ACHN (cell line): ENCODE results near the gene SLC35F3.
A peak's percentile ranks its signal among the peaks of the same experiment; 100 is the strongest.

Source experiments
- DNase-seq: peaks from one replicate; pipeline ENCODE4 v3.0.0-alpha.2; 2015
- in situ Hi-C: cut with HindIII; loops from 2 replicates; pipeline ENCODE4 v1.10.0; 2017; ENCODE audit warnings: low sequenced_read_pairs, low pct_ligation_motif_present, low pct_unique_long_range_greater_than_20kb

Gene SLC35F3

GRCh38 chr1:233907151-233907550 is 2.7 kb downstream of the SLC35F3 start:
- DNase-seq, result peak; percentile 25
- in situ Hi-C loops, result no loop called here

DNA sequence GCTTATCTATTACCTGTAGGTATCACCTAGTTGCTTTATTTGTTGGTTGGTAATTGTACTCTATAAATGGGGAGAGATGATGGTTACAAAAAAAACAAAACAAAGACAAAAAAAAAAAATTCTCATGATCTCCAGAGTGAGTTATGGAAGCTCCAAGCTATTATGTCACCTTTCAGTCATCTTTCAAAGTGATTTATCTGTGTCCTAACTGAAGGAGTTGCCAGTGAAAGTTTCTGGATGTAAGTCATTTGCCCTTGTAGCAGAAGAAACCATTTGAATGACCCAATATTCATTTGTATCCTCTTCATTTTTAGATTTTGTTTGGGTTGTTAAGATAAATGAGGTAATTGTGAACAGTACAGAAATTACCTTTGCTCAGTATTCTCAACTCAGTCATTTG is 3.6 kb downstream of the SLC35F3 start:
- no peak for DNase-seq
- in situ Hi-C loops, result no loop called here

DNA sequence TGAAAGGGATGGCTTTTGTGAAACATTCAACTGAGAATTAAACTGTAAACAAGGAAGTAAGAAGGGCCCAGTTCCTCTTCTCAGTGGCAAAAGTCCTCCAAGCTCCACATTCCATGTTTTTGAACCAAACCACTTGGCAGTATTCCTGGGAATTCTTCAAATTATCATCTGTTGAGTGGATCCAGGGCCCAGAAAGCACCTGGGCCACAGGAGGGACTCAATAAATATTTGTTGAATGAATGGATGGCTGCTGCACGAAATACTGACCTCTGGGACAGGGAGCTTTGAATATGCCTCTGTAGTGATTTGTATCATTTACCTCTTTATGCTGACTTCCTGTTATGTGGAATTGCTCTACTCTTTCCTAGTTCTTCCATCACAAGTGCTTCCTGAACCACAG is 4.7 kb downstream of the SLC35F3 start:
- peak; percentile 100 for DNase-seq
- in situ Hi-C loops, result no loop called here

DNA sequence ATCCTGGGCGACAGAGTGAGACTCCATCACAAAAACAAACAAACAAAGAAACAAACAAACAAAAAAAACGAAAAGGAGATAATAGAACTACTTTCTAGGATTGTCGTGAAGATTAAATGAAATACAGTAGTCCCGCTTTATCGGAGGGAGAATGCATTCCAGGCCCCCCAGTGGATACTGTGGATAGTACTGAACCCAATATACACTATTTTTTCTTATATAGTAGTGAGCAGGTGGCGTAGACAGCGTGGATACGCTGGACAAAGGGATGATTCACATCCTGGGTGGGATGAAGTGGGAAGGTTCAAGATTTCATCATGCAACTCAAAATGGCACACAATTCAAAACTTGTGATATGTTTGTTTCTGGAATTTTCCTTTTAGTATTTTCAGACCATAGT is 8.0 kb downstream of the SLC35F3 start:
- in situ Hi-C loops, result no loop called here
- DNase-seq, result no peak

DNA sequence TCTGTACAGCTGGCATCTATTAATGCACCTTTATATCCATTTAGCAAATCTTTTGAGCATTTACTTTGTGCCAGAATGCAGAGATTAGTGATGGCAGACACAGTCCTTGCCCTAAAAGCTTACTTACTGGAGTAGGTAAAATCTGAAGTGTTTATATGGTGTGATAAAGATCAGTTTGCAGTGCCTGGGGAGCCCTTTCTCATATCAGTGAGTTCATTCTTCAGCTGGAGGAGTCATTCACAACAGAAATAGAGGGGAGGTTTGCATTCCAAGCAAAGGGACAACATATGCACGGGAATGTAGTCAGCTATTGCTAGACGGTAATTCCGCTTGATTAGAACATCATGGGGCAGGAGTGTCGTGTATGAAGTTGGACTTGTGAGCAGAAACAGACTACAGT is 8.4 kb downstream of the SLC35F3 start:
- no peak for DNase-seq
- in situ Hi-C loops, result no loop called here

DNA sequence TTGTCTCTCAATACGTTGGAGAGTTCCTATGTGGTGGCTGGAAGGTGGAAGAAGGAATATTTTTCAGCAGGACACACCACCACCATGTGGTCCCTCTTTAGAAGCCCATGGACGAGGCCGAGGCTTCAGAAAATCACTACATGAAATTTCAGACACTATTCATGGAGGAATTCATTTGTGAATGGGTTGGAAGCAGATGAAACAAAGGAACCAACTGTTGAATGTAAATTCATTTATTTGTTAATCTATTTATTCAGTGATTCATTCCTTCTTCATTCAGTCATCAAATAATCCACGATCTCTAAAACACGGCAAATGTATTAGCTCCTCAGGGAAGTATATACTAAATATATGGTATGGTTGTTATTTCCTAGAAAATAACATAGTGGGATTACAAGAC is 12.2 kb downstream of the SLC35F3 start:
- in situ Hi-C loops, result no loop called here
- no peak for DNase-seq

- peak; percentile 64 for DNase-seq
- in situ Hi-C loops, result no loop called here
These were observed 15.3 kb downstream of the SLC35F3 start for GRCh38 chr1:233919786-233920185.

- in situ Hi-C loops, result no loop called here
- no peak for DNase-seq
These were observed 23.6 kb downstream of the SLC35F3 start for GRCh38 chr1:233928123-233928522.

DNA sequence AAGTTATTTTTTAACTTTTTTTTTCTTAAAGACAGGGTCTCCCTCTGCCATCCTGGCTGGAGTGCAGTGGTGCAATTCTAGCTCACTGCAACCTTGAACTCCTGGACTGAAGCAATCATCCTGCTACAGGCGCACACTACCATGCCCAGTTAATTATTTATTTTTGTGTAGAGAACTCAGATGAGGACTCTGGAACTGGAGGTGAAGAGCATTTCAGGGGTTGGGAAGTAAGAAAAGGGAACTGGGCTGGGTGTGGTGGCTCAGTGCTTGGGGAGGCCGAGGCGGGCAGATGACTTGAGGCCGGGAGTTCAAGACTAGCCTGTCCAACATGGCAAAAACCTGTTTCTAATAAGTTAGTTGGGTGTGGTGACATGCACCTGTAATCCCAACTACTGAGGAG is 28.9 kb downstream of the SLC35F3 start:
- in situ Hi-C loops, result no loop called here
- no peak for DNase-seq

DNA sequence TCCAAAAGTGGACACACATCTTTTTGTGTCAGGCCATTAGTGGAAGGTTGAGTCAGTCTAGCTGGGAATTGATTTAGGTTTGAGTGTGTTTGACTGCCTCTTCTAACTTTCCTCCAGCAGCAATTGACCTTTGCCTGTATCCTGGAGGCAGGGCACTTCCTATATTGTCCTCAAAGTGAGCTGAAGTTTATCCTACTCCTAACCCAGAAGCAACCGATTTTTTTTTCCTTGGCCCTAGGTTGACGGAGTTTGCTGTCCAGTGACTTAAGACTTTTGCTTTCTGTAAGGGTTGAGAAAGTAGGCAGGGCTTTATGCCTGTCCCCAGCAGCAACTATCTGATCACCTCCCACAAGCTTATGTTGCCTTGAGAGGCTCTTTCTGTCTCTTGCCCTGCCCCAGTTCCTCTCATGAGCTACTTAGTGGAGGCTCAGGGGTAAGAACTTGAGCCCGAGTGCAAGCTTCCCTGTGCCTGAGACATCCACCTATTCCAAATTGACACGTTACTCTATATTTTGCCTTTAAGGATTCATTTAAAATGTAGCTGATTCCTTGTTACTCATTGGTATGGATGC is 30.9 kb downstream of the SLC35F3 start:
- in situ Hi-C loops, result no loop called here
- DNase-seq, result no peak

DNA sequence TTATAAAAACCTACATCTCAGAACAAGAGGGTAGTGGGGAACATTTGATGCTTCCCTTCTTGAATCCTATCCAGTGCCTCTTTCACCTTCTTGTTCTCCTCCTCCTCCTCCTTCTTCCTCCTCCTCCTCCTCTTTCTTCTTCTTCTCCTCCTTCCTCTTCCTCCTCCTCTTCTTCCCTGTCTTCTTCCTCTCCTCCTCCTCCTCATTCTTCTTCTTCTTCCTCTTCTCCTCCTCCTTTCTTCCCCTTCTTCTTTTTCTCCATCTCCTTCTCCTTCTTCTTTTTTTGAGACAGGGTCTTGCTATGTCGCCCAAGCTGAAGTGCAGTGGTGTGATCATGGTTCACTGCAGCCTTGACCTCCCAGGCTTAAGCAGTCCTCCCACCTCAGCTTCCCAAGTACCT is 31.9 kb downstream of the SLC35F3 start:
- in situ Hi-C loops, result no loop called here
- no peak for DNase-seq

GRCh38 chr1:233936842-233937241 is 32.4 kb downstream of the SLC35F3 start:
- no peak for DNase-seq

GRCh38 chr1:233938476-233938875 is 34.0 kb downstream of the SLC35F3 start:
- DNase-seq, result no peak
- in situ Hi-C loops, result no loop called here

More at GRCh38 chr1:233936842-233937241, 32.4 kb downstream of the SLC35F3 start:
- in situ Hi-C loops, result no loop called here

DNA sequence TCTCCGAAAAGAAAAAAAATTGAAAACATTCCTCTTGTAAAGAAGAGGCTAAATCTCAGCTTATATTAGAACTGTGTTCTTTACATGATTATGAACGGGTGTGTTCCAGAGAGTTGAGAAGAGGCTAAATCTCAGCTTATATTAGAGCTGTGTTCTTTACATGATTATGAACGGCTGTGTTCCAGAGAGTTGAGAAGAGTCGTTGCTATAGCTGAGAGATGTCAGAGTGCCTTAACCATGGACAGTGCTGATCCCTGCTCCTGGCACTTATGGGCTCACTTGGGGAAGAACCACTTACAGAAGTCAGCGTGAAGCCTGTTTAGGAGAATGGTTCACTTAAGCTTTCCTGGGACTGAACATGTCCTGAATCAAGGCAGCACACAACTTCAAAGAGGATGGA is 35.0 kb downstream of the SLC35F3 start:
- in situ Hi-C loops, result no loop called here
- no peak for DNase-seq

DNA sequence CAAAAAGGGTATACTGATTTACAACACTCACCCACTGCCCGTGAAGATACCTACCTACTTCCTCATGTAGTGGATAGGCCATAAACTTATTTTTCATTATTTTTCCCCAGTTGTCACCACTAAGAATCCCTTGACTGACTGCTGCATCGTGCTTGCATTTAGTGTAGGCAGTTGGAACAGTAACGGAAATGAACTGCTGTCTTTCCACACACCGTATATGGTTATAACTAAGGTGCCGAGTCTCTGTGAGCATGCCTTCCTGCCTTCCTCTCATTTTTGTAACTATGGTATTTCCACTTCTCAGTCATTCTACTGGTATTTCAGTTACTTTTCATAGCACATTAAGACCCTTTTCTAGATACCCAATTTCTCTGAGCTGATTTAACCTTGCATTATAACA is 36.4 kb downstream of the SLC35F3 start:
- no peak for DNase-seq
- in situ Hi-C loops, result no loop called here

DNA sequence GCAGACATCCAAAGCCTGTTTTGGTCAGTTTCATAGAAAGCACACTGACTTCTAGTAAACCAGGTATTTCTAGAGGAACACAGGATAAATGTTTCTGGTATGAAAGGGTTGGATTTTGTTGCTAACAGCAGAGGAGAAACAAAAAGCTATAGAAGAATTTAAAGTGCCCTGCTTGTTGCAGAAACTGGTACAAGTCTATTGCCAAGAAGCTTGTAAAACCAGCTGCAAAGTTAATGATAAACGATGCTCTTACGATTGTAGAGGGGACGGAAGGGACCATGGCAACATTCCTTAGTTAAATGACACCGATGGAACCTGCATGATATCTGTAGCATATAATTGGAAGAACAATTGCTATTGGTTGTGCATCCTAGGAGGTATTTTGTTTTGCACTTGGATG is 40.1 kb downstream of the SLC35F3 start:
- in situ Hi-C loops, result no loop called here
- peak; percentile 46 for DNase-seq

- DNase-seq, result peak; percentile 87
- in situ Hi-C loops, result no loop called here
These were observed 41.1 kb downstream of the SLC35F3 start for GRCh38 chr1:233945573-233945972.

DNA sequence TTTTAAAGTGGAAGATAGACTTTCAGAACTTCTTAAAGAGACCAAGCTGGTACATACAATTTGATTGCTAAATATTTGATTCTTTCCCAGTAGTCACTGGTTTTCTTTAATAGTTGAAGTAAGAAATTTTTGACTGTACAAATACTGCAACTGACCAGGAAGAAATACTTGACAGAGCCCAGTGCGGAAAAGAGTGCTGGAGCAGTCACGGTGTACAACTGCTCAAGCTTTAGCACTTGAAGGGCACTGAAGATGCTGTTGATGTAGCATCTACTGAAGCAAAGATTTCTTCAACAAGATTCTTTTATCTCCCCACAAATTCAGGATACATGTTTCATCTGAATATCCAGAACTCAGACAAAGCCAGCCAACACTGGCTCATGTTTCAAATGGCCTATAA is 41.5 kb downstream of the SLC35F3 start:
- DNase-seq, result peak; percentile 30
- in situ Hi-C loops, result no loop called here

- in situ Hi-C loops, result no loop called here
- DNase-seq, result no peak
These were observed 42.2 kb downstream of the SLC35F3 start for GRCh38 chr1:233946724-233947123.

DNA sequence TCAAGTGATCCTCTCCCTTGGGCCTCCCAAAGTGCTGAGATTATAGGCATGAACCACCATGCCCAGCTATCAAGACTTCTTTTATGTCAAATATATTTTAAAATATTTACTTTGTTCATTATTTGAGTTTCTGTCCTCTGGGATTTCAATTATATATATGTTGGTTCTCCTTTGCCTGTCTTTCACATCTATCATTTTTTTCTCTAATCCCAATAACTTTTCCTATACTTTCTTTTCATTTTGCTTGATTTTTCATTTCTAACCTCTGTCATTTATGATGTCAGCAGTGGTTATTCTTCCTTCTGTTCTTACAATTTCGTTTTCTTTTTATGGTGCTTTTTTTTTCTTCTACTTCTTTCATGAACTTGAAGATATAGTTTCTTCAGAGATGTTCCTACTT is 47.3 kb downstream of the SLC35F3 start:
- in situ Hi-C loops, result no loop called here

GRCh38 chr1:233957691-233958090 is 53.2 kb downstream of the SLC35F3 start:
- DNase-seq, result no peak

More for the DNA sequence above, 47.3 kb downstream of the SLC35F3 start:
- no peak for DNase-seq

More at GRCh38 chr1:233957691-233958090, 53.2 kb downstream of the SLC35F3 start:
- in situ Hi-C loops, result no loop called here
